ENCODE results near the gene DHX57. TPM values are rescaled to one million over a fixed set of nuclear protein-coding genes. Genes with fewer than 3 reads are reported as not detected.
"Not testable (repeated sequence)": the region's sequence is repeated elsewhere in the genome, so short reads cannot be mapped to it uniquely, and the experiment has no call there.

Gene DHX57
- total RNA-seq, 4 donors from 2014 or later = 5.3 to 31.2 (median 18.6) TPM

DNA sequence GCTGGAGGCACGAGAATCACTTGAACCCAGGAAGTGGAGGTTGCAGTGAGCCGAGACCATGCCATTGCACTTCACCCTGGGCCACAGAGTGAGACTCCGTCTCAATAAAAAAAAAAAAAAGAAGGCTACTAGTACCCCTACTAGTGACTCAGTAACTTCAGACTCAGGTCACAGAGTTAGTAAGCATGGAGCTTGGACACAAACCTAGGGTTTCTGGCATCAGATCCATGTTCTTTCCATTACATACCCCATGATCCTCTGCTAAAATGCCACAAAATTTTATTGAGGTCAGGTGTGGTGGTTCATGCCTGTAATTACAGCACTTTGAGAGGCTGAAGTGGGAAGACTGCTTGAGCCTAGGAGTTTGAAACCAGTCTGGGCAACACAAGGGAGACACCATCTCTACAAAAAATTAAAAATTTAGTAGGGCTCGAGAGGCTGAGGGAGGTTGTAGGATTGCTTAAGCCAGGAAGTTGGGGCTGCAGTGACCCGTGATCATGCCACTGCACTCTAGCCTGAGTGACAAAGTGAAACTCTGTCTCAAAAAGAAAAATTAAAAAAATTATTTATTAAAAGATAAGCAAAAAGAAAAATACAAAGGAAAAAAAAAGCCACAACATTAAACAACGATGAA is 45.1 kb downstream of the DHX57 start:
- H3K36me3 ChIP-seq = no peaks in the 10 kb centered on the region
- no peaks in the 10 kb centered on the region for H3K27me3 ChIP-seq
- no peak overlapping the region for H3K4me3 ChIP-seq
- H3K27ac ChIP-seq = no peak overlapping the region
- no peak for TF ChIP-seq POLR2A (IDR thresholded peaks at IDR 0.05)
- TF ChIP-seq, protein P1, sequence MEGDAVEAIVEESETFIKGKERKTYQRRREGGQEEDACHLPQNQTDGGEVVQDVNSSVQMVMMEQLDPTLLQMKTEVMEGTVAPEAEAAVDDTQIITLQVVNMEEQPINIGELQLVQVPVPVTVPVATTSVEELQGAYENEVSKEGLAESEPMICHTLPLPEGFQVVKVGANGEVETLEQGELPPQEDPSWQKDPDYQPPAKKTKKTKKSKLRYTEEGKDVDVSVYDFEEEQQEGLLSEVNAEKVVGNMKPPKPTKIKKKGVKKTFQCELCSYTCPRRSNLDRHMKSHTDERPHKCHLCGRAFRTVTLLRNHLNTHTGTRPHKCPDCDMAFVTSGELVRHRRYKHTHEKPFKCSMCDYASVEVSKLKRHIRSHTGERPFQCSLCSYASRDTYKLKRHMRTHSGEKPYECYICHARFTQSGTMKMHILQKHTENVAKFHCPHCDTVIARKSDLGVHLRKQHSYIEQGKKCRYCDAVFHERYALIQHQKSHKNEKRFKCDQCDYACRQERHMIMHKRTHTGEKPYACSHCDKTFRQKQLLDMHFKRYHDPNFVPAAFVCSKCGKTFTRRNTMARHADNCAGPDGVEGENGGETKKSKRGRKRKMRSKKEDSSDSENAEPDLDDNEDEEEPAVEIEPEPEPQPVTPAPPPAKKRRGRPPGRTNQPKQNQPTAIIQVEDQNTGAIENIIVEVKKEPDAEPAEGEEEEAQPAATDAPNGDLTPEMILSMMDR (IDR thresholded peaks at IDR 0.05) = no peak
- H3K4me1 ChIP-seq = no peaks in the 10 kb centered on the region
- H3K9me3 ChIP-seq = no peaks in the 10 kb centered on the region
- DNase-seq = no peak
- intact Hi-C loops (cut with DNase I; ENCODE audit: low total_unique reads) = no loop called here

DNA sequence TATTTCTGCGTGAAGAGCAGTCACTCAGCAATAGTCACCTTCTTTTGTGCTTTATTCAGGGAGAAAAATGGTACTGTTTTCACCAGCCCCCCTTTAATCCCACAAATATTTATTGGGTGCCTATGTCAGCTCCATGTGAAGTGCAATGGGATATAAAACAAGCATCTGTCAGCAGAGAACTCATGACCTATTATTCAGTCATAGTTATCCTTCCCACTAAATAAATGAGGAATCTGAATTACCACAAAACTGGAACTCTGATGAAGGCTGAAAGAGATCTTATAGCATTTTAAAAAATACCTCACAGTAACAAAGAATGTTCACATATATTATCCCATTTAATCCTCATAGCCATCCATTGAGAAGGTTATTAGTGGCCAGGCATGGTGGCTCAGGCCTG is 45.8 kb downstream of the DHX57 start:
- H3K27ac ChIP-seq = no peak overlapping the region
- H3K27me3 ChIP-seq = no peaks in the 10 kb centered on the region
- intact Hi-C loops (cut with DNase I; ENCODE audit: low total_unique reads) = no loop called here
- DNase-seq = no peak
- TF ChIP-seq POLR2A (IDR thresholded peaks at IDR 0.05) = no peak
- TF ChIP-seq, protein P1 (IDR thresholded peaks at IDR 0.05) = no peak
- no peak overlapping the region for H3K4me3 ChIP-seq
- H3K36me3 ChIP-seq = no peaks in the 10 kb centered on the region
- no peaks in the 10 kb centered on the region for H3K4me1 ChIP-seq
- H3K9me3 ChIP-seq = no peaks in the 10 kb centered on the region

DNA sequence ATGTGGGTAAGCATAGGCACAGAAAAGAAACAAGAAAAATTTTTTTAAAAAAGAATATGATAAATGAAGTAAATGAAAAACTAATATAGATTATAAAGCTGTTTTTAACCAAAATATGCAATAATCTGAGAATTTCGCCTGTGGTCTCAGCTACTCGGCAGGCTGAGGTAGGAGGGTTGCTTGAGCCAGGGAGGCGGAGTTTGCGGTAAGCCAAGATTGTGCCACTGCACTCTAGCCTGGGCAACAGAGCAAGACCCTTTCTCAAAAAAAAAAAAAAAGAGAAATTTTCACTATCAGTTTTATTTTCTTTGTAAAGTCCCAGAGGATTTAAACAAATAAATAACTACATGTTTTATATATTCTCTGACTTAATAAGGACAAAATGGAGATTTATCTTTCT is 47.3 kb downstream of the DHX57 start:
- H3K9me3 ChIP-seq = no peaks in the 10 kb centered on the region
- H3K4me1 ChIP-seq = no peaks in the 10 kb centered on the region
- no peak for DNase-seq
- H3K36me3 ChIP-seq = no peaks in the 10 kb centered on the region
- no peak overlapping the region for H3K27ac ChIP-seq
- TF ChIP-seq POLR2A (IDR thresholded peaks at IDR 0.05) = no peak
- TF ChIP-seq, protein P1 (IDR thresholded peaks at IDR 0.05) = no peak
- H3K27me3 ChIP-seq = no peaks in the 10 kb centered on the region
- no peak overlapping the region for H3K4me3 ChIP-seq
- intact Hi-C loops (cut with DNase I; ENCODE audit: low total_unique reads) = no loop called here

DNA sequence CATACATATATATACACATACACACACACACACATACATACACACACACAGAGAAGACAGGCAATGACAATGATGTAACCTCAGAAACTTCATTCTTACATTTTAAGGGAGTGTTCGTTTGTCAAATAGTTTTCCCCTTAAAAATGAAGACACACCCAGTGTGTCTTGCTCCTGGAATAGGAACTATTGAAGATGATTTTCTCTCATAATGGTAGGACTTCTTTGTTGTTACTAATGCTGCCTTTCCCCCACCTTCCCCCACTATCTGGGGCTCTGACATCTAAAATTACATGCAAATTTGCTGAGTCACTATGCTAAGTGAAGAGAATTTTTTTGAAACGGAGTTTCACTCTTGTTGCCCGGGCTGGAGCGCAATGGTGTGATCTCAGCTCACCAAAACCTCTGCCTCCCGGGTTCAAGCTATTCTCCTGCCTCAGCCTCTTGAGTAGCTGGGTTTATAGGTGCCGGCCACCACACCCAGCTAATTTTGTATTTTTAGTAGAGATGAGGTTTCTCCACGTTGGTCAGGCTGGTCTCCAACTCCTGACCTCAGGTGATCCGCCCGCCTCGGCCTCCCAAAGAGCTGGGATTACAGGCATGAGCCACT is 48.1 kb downstream of the DHX57 start:
- H3K27ac ChIP-seq; H3K9me3 ChIP-seq; H3K4me3 ChIP-seq; H3K27me3 ChIP-seq; H3K36me3 ChIP-seq; H3K4me1 ChIP-seq; DNase-seq; intact Hi-C loops (cut with DNase I; ENCODE audit: low total_unique reads): not testable (repeated sequence)

DNA sequence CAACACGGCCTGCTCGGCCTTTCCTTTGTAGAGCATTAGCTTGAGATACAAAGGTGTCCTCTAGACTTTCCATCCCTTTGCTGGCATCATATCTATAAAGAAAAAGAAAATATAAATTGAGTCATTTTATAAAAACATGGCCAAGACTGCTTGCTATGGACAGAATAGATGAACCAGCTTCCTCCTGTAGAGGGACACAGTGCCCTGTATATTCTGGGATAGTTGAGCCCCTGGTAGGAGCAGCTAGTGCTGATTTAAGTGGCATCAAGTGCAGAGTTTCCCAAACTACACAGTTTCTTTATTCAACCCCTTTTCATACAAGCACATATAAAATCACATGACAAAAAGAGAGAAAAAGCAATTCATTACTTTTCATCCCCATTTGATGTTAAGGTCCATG is 49.8 kb downstream of the DHX57 start:
- intact Hi-C loops (cut with DNase I; ENCODE audit: low total_unique reads) = no loop called here
- no peaks in the 10 kb centered on the region for H3K36me3 ChIP-seq

More for the DNA sequence above, 49.8 kb downstream of the DHX57 start:
- Histone ChIP-seq H3K27ac (no peak overlapping the region), H3K4me1 (no peaks in the 10 kb centered on the region), H3K9me3 (no peaks in the 10 kb centered on the region), H3K4me3 (no peak overlapping the region), H3K27me3 (no peaks in the 10 kb centered on the region)
- no peak for TF ChIP-seq POLR2A (IDR thresholded peaks at IDR 0.05)
- TF ChIP-seq, protein P1 (IDR thresholded peaks at IDR 0.05) = no peak
- no peak for DNase-seq
